ENCODE results near the gene RRAGD.

GRCh38 chr6:89386917-89387491, 25.1 kb downstream of the RRAGD start:
- TF ChIP-seq CTCF (IDR thresholded peaks at IDR 0.05; ENCODE audit: insufficient read depth, low read depth, low read length) = no peak
- TF ChIP-seq EZH2 (IDR thresholded peaks at IDR 0.05; ENCODE audit: insufficient read depth, low read length) = no peak

All from astrocyte (in vitro differentiated cells and primary cell).